Cerebellar nuclear complex (tissue), 1 donor: ENCODE results near the gene CIROP.

ENCODE experiments used
- DNase-seq, 2 experiments: peaks; one replicate each; lab custom pipeline; 2025; lab: John Stamatoyannopoulos, UW

CIROP gene

DNA sequence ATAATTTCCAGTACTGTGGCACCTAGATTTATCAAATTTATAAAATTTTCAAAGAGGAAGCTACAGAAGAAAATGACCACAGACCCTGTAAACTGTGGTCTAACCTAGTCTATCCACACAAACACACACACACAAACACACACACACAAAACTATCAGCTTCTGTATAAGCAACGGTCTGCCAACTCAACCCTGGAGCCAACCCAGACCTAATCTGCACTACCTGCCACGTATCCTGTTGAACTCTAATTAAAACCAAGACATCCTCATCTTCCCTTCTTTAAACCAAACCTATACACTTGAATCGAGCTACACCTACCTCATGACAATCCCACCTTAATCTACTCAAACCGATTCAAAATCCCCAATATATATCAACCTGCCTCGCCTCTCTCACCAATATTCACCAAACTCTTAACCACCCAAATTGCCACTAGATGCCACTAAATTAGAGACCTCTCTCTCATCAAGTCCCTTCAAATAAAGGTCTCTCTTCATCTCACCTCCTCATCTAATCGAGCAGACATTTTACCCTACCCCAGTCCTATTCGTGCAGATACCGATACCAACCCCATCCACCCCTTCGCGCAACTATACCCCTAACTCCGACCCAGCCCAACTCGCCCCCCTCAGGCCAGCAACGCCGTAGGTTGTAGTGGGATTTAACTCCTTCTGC is 10.7 kb downstream of the CIROP start:
- no peak for DNase-seq

DNA sequence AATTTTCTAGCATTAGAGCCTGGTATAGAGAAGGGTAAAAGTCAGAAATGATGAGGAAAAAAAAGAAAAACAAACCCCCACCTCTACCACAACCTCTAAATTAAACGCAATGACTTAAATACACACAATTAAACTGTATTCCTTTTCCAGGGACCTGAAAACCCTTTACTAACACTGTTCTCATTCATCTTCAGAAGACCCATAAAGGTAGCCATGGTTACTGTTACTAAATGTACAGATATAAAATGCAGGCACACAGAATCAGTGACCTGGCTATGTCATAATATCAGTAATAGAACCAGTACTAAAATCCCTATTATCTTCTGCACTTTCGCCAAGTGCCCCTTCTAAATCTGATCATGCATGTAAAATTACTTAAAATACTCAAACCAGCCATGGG is 11.3 kb downstream of the CIROP start:
- DNase-seq: no peak

DNA sequence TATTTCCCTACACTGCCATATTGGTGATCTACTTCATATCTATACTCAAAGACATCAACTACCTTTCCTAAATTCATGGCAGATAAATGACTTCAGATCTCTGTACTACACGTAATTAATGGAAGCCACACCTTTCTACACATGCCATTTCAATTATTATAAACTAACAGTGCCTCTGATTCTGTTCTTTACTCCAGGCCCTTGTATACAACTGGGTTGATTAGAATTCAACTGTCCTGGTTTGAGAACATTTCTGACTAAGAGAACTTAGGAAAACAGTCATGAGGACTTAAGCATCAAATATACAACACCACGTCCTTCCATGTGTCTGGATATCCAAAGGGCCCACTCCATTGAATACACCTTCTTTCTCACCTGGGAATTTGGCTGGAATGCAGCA is 11.7 kb downstream of the CIROP start:
- DNase-seq: no peak

DNA sequence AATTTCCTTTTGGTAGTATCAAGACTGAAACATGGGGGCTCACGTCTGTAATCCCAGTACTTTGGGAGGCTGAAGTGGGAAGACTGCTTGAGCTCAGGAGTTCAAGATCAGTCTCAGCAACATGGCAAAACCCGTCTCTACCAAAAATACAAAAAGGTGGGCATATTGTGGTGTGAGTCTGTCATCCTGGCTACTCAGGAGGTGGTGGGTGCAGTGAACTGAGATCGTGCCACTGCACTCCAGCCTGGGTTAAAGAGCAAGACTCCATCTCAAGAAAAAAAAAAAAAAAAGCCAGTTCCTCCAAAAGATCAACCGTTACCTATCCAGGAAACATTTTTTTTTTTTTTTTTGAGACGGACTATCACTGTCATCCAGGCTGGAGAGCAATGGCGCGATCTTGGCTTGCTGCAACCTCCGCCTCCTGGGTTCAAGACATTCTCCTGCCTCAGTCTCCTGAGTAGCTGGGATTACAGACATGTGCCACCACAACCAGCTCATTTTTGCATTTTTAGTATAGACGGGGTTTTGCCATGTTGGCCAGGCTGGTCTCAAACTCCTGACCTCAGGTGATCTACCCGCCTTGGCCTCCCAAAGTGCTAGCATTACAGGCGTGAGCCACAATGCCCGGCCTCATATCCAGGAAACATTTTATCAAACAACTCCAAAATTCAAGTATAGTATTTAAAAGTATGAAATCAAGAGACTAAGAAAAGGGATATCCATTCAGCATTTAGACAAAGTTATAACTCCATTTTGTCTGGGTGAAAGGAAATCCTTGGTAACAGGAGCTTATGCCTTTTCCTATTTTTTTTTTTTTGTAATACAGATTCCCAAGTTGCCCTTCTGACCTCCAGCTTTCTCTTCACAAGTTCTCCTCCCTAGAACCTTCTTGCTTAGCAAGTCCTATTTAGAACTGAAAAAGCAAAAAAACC is 13.2 kb downstream of the CIROP start:
- DNase-seq: no peak

DNA sequence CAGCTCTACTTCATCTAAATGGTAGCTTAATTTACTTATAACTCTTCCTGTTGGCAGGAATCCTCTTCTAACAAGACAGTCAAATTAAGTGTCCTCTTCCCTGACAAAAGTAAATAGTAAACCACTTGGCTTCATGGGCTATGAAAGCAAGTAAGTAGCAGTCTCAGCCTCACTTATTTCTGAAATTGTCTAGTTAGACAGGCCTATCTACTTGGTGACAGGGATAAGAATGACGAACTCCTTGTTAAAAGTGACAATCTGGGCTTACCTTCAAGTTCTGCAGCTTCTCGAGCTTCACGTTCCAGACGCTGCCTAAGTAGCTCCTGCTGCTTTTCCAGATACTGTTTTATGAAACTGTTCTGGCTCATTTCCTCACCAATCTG is 14.5 kb downstream of the CIROP start:
- no peak for DNase-seq

DNA sequence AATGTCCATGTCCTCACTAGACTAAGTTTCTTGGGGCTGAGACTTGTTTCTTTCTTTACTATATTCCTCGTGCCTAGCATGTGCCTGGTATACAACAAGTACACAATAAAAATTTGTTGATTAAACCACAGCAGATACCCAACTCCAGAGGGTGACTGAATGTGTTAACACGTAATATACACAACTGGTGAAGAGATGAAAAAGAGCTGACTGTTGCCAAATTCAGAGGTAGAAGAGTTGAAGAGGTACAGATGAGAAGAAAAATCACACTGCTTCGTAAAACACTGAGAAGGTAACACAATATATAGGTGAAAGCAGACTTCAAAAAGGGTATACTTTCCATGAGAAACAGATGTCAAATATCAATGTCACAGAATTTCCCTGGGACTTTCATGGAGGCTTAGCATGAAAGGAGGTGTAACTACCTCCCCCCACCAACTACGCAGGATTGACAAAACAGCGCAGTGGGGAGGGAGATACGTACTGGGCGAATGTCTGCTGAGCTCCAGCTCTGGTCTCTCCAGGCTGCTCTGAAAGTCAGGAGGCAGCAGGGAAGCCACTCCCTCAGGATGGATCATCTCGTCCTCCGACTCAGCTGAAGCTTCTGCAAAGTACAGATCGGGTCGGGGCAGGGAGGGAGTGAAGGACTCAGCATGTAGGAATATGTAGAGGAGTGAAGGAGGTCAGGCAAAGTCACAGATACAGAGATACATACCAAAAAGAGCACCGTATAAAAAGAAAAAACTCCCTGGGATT is 15.1 kb downstream of the CIROP start:
- no peak for DNase-seq

DNA sequence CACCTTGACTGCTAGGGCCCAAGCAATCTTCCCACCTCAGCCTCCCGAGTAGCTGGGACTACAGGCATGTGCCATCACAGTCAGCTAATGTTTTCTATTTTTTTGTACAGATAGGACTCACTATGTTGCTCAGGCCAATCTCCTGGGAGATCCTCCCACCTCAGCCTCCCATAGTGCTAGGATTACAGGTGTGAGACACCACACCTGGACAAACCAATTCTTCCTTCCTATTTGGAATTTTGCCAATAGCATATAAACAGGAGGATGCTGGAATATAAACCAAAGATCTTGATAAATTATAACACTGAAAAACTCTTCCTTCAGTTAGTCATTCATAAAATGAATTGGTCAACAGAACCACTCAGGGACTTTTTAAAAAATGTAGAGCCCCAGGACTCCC is 18.2 kb downstream of the CIROP start:
- DNase-seq: no peak

DNA sequence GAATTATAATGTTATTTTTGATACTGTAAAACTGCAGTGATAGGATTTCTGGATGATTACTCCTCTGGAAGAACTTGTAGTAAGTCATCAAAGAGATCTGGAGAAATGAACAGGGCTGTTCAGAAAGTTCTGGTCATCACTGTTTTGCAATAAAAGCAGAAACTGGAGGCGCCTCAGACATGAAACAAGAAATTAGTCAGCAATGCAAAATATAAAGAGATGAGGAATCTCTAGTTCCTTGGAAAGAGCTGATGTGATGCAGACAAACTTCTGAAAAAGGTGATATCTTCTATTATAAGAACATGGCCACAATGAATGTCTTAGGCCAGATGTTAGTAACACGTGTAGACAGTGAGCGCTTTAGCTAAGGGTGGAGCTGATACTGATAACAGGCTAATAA is 19.3 kb downstream of the CIROP start:
- DNase-seq: no peak

DNA sequence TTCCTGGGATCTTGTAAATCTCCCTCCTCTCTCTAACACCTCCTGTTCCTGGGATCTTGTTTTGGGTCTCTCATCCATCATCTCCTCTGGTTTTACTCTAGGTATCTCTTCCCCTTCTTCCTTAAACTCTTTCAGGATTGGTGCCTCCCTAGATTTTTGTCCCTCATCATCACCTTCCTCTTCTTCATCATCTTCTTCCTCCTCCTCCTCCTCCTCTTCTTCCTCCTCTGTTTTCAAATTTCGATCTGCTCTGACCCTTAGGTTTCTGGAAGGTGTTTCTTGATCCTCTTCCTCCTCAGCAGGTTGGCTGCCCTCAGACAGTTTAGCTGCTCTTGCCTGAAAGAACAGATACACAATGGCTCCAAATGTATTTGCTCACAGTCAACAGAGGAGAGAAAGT is 24.3 kb downstream of the CIROP start:
- DNase-seq: no peak

DNA sequence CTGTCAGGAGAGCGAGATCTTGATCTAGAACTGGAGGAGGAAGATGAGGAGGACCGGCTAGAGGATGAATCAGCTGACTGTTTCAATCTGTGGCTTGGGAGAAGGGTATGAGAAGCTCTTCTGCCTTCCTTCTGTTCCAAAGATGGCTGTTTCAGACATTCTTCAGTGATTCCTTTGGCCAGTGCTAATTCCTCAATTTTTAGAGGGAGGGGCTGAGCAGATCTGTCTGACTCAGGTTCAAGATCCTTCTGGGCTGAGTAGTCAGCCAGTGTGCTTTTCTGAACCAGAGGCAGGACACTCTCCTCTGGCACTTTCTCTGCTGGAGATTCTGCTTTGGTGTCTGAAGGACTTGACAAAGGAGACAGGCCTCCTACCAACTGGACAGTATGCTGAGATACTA is 25.1 kb downstream of the CIROP start:
- no peak for DNase-seq

DNA sequence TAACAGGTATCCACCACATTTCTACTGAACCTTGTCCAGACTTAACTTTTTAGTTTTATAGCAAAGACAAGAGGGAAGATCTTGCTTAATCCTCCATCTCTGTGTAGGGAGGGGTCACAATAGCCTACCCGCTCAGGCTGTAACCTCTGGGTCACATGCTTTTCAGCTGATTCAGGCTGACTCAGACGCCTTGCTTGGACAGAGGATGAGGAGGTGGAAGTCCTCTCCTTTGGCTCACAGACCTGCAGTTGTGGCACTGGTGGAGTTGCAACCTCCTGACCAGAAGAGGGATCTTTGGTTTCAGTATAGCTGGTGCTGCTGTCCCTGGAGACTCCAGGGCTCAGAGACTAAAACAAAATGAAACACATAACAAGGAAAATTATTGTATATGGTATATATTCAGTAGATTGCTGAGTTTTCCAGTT is 26.1 kb downstream of the CIROP start:
- no peak for DNase-seq

DNA sequence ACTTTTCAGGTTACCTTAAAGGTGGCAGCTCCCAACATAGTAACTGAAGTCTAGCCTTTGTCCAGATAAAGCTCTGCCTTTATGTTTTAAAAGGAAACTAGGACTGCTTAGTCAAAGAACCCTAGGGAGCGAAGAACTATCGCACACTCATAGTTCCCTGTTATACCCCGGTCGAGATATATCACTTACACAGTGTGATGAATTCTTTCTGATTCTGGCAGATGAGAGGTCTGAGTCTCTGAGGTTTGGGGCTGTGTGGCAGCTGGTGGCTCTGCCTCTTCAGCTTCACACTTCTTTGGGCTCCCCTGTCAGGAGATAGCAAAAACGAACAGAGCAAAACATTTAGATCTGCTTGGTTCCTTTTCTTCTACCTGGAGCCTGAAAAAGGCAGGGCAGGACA is 26.8 kb downstream of the CIROP start:
- no peak for DNase-seq

DNA sequence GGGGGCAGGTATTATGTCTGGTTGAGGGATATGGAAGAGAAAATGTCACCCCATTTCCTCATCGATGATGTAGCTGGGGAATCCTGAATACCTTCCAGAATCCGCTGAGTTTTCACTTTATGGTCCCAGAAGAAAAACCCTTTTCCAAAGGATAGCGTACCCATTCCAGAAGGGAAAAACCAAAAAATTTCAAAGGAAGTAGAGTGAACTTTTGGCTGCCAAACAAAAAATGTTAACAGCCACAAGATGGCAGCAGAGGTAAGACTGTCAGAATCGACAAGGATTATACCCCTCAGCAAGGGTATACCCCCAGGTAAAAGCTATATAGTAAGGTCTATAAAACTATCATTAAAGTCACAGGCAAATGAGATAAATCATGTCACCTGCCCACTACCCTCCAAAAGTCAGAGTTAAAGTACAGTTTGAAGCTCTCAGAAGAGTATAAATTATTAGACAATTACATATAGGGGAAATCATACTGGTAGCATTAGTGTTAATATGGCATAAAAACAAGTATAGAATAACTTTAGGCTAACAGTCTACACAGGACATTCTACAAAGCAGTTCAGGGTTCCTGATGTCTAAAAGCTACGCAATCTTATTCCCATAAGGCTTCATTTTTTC is 27.9 kb downstream of the CIROP start:
- DNase-seq: no peak

DNA sequence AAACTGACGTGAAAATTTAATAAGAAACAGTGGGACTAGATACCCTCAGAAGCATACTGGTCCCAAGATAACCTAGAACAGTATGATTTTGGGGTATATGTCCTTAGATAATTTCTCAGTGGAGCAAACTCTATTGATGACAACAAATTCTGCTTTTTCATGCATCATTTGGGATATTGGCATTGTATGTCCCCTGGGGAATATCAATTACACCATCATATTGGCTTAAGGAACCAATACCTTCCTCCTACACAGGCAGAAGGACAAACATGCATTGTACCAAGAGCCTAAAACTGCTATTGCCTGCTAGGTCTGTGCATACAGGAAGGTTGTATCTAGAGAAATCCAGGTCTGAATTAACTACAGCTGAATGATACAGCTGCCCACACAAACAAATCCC is 29.9 kb downstream of the CIROP start:
- DNase-seq: no peak

DNA sequence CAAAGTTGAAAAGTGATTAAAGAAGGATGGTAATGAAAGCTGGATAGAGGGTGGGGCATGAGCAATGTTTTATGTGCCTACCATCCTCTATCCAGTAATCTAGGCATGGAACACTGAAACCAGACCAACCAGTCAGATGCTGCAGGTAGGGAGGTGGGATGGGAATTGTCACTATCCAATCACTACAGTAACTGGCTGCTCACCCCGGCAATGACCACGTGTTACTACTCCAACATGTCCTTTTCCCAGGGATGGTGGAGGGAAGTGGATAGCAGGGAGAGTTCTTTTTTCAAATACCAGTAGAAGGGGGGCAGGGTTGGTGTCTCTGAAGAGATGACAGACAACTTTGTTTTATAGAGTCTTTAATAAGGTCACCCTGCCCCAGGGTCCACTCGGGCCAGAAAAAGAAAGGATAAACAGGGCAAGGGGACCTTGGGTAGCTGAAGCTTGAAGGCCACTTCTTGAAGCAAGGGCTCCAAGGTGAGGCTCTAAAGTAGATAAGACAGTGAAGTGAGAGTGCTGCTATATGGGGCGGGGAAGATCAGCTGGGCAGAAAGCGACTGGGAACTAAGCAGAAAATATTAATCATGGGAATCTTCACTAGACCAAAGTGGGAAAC is 32.8 kb downstream of the CIROP start:
- DNase-seq: no peak

DNA sequence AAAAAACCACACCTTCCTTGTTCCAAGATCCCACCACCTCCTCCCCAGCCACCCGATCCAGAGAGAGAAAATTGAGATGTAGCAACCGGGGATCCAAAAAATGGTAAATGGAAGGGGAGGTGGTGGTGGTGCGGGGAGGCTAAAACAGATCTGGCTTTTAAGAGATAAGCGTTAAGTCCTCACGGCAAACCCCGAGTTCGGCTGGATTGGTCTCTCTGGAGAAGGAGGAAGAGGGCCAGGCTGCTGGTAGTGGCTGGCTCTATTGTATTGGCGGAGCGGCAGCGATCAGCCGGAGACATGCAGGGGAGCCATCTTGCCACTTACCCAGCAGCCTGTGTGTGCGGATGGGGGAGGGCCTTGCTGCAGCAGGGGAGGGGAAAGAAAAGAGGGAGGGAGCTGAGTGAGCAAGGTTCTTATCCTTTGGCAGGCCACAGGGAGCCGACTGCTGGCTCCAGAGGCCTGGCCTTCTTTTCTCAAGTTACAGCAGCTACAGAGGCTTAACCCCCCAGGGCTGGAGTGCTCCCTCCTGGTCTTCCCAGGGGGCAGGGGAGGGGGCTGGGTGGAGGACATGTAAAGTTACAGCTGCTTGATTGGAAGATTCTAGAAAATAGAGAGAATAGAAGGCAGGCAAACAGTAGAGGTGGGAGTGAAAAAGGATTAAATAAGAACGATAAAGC is 33.4 kb downstream of the CIROP start:
- DNase-seq: no peak

DNA sequence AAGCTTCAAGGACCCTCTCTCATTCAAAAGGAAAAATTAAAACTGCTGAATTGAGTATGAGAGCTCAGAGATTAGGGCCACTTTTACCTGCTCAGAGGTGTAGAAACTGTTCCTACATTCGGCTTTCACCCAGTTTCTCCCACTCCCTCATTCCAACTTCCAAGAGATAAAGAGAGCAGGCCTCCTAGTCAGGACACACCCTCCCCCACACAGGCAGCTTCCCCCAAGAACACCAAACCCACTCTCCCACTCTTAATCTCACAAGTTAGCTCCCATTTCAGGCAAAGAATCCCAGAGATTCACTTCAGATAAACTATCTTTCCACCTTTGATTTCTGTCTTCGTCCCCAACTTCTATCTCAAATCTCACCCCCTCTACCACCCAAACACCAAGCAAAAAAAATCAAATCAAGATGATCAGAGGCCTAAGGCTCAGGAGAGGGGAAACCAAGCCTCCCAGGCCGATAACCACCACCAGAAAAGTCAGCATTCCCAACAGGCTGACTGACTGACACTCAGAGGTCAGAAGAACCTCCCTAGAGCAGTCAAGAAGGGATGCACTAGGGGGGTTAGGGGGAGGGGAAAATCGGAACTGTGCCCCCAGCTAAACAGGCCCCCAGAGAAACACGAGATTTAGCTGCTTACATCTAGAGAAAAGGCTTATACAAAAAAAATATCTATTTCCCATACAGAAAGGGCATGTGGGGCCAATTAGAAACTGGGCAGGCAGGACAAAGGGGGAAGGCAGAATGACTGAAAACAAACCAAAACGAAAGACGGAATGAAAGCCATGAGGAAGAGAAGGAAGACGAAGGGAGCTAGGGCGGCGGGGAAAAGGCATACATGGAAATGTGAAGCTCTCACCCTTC is 34.3 kb downstream of the CIROP start:
- no peak for DNase-seq

DNA sequence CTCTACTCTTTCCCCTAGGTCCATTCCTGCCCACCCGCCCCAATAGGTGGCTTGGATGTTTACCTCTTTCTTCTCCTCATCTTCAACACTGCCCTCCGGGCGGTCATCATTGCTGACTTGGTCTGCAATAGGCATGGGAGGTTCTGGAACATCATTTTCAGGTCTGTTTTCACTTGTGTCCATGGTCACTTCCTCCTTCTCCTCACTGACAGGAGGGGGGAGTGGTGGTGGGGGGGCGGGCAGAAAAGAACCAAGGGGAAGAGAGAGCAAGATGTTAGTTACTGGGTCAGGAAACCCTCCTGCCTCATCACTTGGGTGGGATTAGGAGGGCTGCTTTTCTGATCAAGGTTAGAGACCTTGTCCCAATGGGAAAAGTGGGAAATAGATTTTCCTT is 35.4 kb downstream of the CIROP start:
- DNase-seq: no peak

DNA sequence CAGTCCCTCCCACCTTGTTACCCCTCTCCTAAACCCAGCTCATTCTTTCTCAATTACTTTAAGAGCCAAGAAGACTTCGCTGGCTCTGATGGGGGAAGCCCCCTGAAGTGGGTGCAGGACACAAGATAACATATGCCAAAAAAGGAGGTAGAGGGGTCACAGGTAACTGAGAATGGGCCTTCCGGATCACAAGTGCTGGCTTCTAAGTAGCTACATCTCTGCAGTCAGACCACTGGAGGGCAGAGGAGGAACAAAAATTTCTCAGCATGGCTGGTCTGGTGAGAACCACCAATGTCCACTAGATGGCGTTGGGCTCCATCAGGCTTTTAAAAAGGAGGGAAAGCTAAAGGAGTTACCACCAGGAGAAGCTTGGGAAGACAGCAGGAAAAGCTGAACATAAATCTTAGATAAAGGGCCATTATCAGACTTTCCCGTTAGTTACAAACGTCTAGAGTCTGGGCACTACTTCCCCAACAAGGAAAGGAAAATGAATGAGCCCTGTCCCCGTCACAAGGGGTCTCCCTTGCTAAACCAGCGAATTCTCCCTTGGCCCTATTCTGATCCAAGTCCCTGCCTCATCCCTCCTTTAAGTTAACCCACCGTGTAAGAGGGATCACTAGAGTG is 35.9 kb downstream of the CIROP start:
- DNase-seq: no peak
